HepG2 (cell line): ENCODE measurements around the gene FAM83C. TPM values are rescaled to one million over a fixed set of nuclear protein-coding genes. Genes with fewer than 3 reads are reported as not detected.

Source experiments
- FUBP1 ChIP-seq: sonication (generic); formaldehyde crosslinking; IDR thresholded peaks from 2 replicates; pipeline ENCODE4 v1.5.1; 2020; ENCODE audit warnings: missing genetic modification reagents, mild to moderate bottlenecking, borderline replicate concordance
- POLR2A ChIP-seq, 2 experiments: IDR thresholded peaks; 2 replicates each; pipeline ENCODE4 v1.6.1; 2011; ENCODE audit warnings: low read depth in 2 of 2, low read length in 2 of 2, mild to moderate bottlenecking in 1 of 2, moderate library complexity in 1 of 2; ENCODE audit not compliant: insufficient read depth in 1 of 2
- SKIL ChIP-seq: sonication (generic); formaldehyde crosslinking; IDR thresholded peaks from 2 replicates; pipeline ENCODE4 v1.8.0; 2022; ENCODE audit warnings: missing genetic modification reagents, mild to moderate bottlenecking, moderate library complexity, borderline replicate concordance
- ZNF710 ChIP-seq: sonication (generic); formaldehyde crosslinking; IDR thresholded peaks from 2 replicates; pipeline ENCODE4 v1.5.0; 2020; ENCODE audit warnings: mild to moderate bottlenecking, missing genetic modification reagents, borderline replicate concordance
- ZNF724P ChIP-seq: sonication (generic); formaldehyde crosslinking; IDR thresholded peaks from 2 replicates; pipeline ENCODE4 v1.8.0; 2022; ENCODE audit warnings: missing genetic modification reagents, borderline replicate concordance
- polyA plus RNA-seq, 8 experiments: library from polyadenylated mRNA; depleted of rRNA in 3 of 8; stranded (reverse) in 7 of 8; unstranded in 1 of 8; fragments of >200 nt; fragmentation: Illumina TruSeq in 4 of 8; extraction: Trizol in 4 of 8; gene quantifications; 2 replicates each; pipeline versions ENCODE4 v1.2.1 to v1.2.3, GENCODE V29; 2011 to 2016; ENCODE audit warnings: low read depth in 4 of 8, missing spikeins in 1 of 8, mixed read lengths in 1 of 8; ENCODE audit not compliant: insufficient read depth in 1 of 8
- total RNA-seq, 5 experiments: library from RNA; depleted of rRNA; stranded (reverse); fragments of >200 nt; fragmentation: Illumina TruSeq; extraction: Trizol; gene quantifications; 2 replicates each; pipeline ENCODE4 v1.2.3, GENCODE V29; 2016; ENCODE audit warnings: low read depth in 1 of 5

FAM83C gene
- total and polyA plus RNA-seq, 2 of the 13 experiments (the other 11 are each of a cell fraction or from before 2014, with no cell fraction given) = 0.04 TPM; not detected in 1

- no peak for TF ChIP-seq SKIL (CRISPR knock-in tag)
- TF ChIP-seq ZNF724P = 0 out of 2 replicates have a peak, but pooled peaks have one; percentile 16
- TF ChIP-seq ZNF710 (CRISPR knock-in tag) = no peak
- 0 out of 4 replicates have a peak, but pooled peaks of 1 of the 2 experiments have one; percentile 10 for TF ChIP-seq POLR2A (IDR thresholded peaks at IDR 0.05; ENCODE audit: insufficient read depth in 1 of 2, low read depth in 2 of 2, low read length in 2 of 2)
- TF ChIP-seq FUBP1 (CRISPR knock-in tag) = 0 out of 2 replicates have a peak, but pooled peaks have one; percentile 19
Measured at GRCh38 chr20:35285806-35286076, 6.5 kb downstream of the FAM83C start (continued).
